ENCODE data around the gene HSPA12B. TPM values are rescaled to one million over a fixed set of nuclear protein-coding genes. Genes with fewer than 3 reads are reported as not detected.

HSPA12B gene
- total and polyA plus RNA-seq, 2 of the 8 experiments (the other 6 are each of a cell fraction or from before 2014, with no cell fraction given), result 2.2 to 4.3 TPM

DNA sequence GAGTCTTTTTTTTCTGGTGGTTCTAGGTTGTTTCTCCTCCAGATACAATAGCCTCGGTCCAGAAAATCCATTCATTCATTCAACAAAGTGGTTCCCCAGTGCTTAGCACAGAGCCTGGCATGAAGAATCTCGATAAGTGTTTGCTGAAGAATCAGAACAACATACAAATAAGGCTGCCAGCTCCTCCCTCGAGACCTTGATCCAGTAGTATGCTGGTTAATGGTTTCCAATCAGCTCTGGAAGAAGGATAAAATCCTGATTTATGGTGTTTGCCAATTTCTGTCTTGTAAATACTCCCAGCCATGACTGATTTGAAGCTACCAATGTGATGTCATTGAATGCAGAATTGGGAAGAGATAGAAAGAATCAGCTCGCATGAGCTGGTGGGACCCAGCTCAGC lies 3.3 kb downstream of the HSPA12B start (continued):
- TF ChIP-seq RNF2 (IDR thresholded peaks at IDR 0.05; ENCODE audit: borderline replicate concordance, low read depth, low read length, missing control alignments, poor library complexity, severe bottlenecking) (no peak), SIX5 (IDR thresholded peaks at IDR 0.05; ENCODE audit: low read depth, low read length) (no peak), SAP30 (IDR thresholded peaks at IDR 0.05; ENCODE audit: insufficient read depth, insufficient replicate concordance, low read length) (no peak), BCL11A (IDR thresholded peaks at IDR 0.05; ENCODE audit: low read depth in 2 of 2, low read length in 2 of 2) (no peak)

Data from H1 (cell line).